Stimulated activated CD4-positive, alpha-beta T cell treated with anti-CD3 and anti-CD28 coated beads, TNF-alpha, amount 100 ng/mL, for 24 hours (primary cell): ENCODE measurements around the gene C12orf50.
"Not testable (repeated sequence)": the region's sequence is repeated elsewhere in the genome, so short reads cannot be mapped to it uniquely, and the experiment has no call there.

ENCODE experiments used
- DNase-seq, 3 experiments: peaks; one replicate each; pipeline ENCODE4 v3.0.0-alpha.2; 2020; ENCODE audit warnings: low read depth in 3 of 3

Gene C12orf50

GRCh38 chr12:88029093-88029665, at the start of gene C12orf50:
Gene C12orf50 (minus strand): TSS chr12:88029401. CDS start chr12:88026962, 2,439 bp downstream.
- no peak for DNase-seq

GRCh38 chr12:88067301-88067700, 38.1 kb upstream of the C12orf50 start:
- no peak for DNase-seq

- DNase-seq: no peak
Measured at GRCh38 chr12:88063375-88063774, 34.2 kb upstream of the C12orf50 start.

- no peak for DNase-seq
Measured at GRCh38 chr12:88062474-88062873, 33.3 kb upstream of the C12orf50 start.

GRCh38 chr12:88058719-88059077, 29.5 kb upstream of the C12orf50 start:
- no peak for DNase-seq

GRCh38 chr12:88057994-88058718, 29.0 kb upstream of the C12orf50 start:
- no peak for DNase-seq

GRCh38 chr12:88056571-88056970, 27.4 kb upstream of the C12orf50 start:
- DNase-seq: no peak

- no peak for DNase-seq
Measured at GRCh38 chr12:88052686-88053085, 23.5 kb upstream of the C12orf50 start.

GRCh38 chr12:88044035-88044434, 14.8 kb upstream of the C12orf50 start:
- DNase-seq: no peak

GRCh38 chr12:88037770-88038169, 8.6 kb upstream of the C12orf50 start:
- DNase-seq: no peak

- DNase-seq: no peak
Measured at GRCh38 chr12:88036353-88036965, 7.3 kb upstream of the C12orf50 start.

GRCh38 chr12:88035907-88036289, 6.7 kb upstream of the C12orf50 start:
- DNase-seq: no peak

- peak; percentile 78 to 88 (median 82) for DNase-seq
Measured at GRCh38 chr12:88035271-88035906, 6.2 kb upstream of the C12orf50 start.

- not testable (repeated sequence) for DNase-seq
Measured at GRCh38 chr12:88031161-88031560, 2.0 kb upstream of the C12orf50 start.

- no peak for DNase-seq
Measured at GRCh38 chr12:88026196-88026595, 3.0 kb downstream of the C12orf50 start.

- no peak for DNase-seq
Measured at GRCh38 chr12:88017964-88018363, 11.2 kb downstream of the C12orf50 start.

- DNase-seq: no peak
Measured at GRCh38 chr12:88015825-88016224, 13.4 kb downstream of the C12orf50 start.

GRCh38 chr12:88011755-88012154, 17.4 kb downstream of the C12orf50 start:
- no peak for DNase-seq

GRCh38 chr12:88006351-88006750, 22.9 kb downstream of the C12orf50 start:
- DNase-seq: no peak

- DNase-seq: no peak
Measured at GRCh38 chr12:88001327-88001726, 27.9 kb downstream of the C12orf50 start.

GRCh38 chr12:87995581-87996178, 33.5 kb downstream of the C12orf50 start:
- DNase-seq: peak; percentile 14 to 22 (median 15)

- no peak for DNase-seq
Measured at GRCh38 chr12:87991483-87991882, 37.7 kb downstream of the C12orf50 start.
